Epithelial cell of esophagus (primary cell): ENCODE results near the gene NT5DC3.

Experiments
- DNase-seq: peaks from one replicate; pipeline ENCODE4 v3.0.0; 2010; ENCODE audit warnings: low read depth
- H3K4me3 ChIP-seq: 2 replicates; pipeline ENCODE4 v1.5.1; 2011; ENCODE audit warnings: mild to moderate bottlenecking, low read length, control low read depth
- TF ChIP-seq, protein P1 (sequence below): IDR thresholded peaks from 2 replicates; pipeline ENCODE4 v1.5.1; 2011; ENCODE audit warnings: low read depth, mild to moderate bottlenecking, low read length, control low read depth, inconsistent platforms; ENCODE audit not compliant: insufficient read depth; ENCODE audit errors: missing control alignments

NT5DC3 gene

DNA sequence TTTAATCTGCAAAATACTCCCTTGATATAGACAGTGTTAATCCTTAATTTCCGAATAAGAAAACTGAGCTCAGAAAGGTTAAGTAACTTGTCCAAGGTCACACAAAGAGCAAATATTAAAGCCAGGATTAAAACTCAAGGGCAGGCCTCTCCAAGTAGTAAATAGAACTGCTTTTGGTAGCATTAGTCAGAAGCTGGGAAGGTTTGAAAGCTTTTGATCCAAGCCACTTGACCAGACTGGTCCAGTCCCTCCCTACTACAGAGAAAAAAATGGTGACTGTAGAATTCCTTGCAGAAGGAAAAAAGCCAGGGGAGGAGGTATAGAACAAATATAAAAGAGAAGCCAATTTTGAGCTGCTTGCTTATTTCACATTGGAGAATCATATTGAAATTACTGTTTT lies 111.5 kb downstream of the NT5DC3 start:
- DNase-seq: peak; percentile 53
- H3K4me3 ChIP-seq: no peak overlapping the region
- TF ChIP-seq, protein P1, sequence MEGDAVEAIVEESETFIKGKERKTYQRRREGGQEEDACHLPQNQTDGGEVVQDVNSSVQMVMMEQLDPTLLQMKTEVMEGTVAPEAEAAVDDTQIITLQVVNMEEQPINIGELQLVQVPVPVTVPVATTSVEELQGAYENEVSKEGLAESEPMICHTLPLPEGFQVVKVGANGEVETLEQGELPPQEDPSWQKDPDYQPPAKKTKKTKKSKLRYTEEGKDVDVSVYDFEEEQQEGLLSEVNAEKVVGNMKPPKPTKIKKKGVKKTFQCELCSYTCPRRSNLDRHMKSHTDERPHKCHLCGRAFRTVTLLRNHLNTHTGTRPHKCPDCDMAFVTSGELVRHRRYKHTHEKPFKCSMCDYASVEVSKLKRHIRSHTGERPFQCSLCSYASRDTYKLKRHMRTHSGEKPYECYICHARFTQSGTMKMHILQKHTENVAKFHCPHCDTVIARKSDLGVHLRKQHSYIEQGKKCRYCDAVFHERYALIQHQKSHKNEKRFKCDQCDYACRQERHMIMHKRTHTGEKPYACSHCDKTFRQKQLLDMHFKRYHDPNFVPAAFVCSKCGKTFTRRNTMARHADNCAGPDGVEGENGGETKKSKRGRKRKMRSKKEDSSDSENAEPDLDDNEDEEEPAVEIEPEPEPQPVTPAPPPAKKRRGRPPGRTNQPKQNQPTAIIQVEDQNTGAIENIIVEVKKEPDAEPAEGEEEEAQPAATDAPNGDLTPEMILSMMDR: no peak

- TF ChIP-seq, protein P1: no peak
- no peak for DNase-seq
- no peak overlapping the region for H3K4me3 ChIP-seq
Observed at GRCh38 chr12:103728323-103728722, 112.7 kb downstream of the NT5DC3 start.

- no peak for DNase-seq
- TF ChIP-seq, protein P1: no peak
Observed at GRCh38 chr12:103727638-103728037, 113.4 kb downstream of the NT5DC3 start.

GRCh38 chr12:103725398-103725797 lies 115.6 kb downstream of the NT5DC3 start:
- no peak for DNase-seq
- no peak overlapping the region for H3K4me3 ChIP-seq
- TF ChIP-seq, protein P1: no peak

More at GRCh38 chr12:103727638-103728037, 113.4 kb downstream of the NT5DC3 start:
- no peak overlapping the region for H3K4me3 ChIP-seq
